ENCODE results near the gene CDC42BPA. TPM values are rescaled to one million over a fixed set of nuclear protein-coding genes. Genes with fewer than 3 reads are reported as not detected.

CDC42BPA gene
- total RNA-seq, 1 experiment from 2014 or later: 25.2 TPM

DNA sequence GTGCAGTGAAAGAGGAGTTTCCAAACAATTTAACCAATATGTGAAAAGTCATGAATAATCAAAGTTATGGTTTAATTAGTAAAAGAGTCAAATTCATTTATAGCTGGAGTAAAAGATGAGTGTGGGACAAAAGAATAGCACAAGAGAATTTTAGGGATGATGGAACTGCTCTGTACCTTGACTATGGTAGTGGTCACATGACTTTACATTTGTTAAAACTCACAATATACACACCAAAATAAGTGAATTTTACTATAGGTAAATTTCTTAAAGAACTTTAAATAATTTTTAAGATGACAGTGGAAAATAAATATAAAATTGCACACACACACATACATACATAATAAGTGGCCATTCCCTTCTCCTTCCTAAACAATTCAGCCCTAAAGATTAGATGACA, 13.6 kb downstream of the CDC42BPA start:
- H3K27ac Mint-ChIP-seq: no peak overlapping the region
- ATAC-seq (no peak), DNase-seq (ENCODE audit: low spot score) (no peak)
- peaks cover 21% of the 10 kb centered on the region for H3K4me1 Mint-ChIP-seq
- no peaks in the 10 kb centered on the region for H3K9me3 Mint-ChIP-seq
- H3K4me3 Mint-ChIP-seq: no peak overlapping the region
- no peak for TF ChIP-seq ZNF512 (CRISPR knock-in tag; IDR thresholded peaks at IDR 0.05; ENCODE audit: borderline replicate concordance)
- TF ChIP-seq TEAD1 (CRISPR knock-in tag; IDR thresholded peaks at IDR 0.05): no peak
- TF ChIP-seq ZNF416 (CRISPR knock-in tag; IDR thresholded peaks at IDR 0.05): no peak
- no peak for TF ChIP-seq ATF6 (CRISPR knock-in tag; IDR thresholded peaks at IDR 0.05)
- no peak for TF ChIP-seq TCF7 (CRISPR knock-in tag; IDR thresholded peaks at IDR 0.05; ENCODE audit: low read depth)
- TF ChIP-seq, protein P1, sequence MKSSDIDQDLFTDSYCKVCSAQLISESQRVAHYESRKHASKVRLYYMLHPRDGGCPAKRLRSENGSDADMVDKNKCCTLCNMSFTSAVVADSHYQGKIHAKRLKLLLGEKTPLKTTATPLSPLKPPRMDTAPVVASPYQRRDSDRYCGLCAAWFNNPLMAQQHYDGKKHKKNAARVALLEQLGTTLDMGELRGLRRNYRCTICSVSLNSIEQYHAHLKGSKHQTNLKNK (CRISPR knock-in tag; IDR thresholded peaks at IDR 0.05): no peak
- TF ChIP-seq, protein P2, sequence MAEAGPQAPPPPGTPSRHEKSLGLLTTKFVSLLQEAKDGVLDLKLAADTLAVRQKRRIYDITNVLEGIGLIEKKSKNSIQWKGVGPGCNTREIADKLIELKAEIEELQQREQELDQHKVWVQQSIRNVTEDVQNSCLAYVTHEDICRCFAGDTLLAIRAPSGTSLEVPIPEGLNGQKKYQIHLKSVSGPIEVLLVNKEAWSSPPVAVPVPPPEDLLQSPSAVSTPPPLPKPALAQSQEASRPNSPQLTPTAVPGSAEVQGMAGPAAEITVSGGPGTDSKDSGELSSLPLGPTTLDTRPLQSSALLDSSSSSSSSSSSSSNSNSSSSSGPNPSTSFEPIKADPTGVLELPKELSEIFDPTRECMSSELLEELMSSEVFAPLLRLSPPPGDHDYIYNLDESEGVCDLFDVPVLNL (CRISPR knock-in tag; IDR thresholded peaks at IDR 0.05; ENCODE audit: borderline replicate concordance, low read depth): no peak
- no peak for TF ChIP-seq IRF2 (CRISPR knock-in tag; IDR thresholded peaks at IDR 0.05; ENCODE audit: borderline replicate concordance, low read depth)
- TF ChIP-seq MLX (CRISPR knock-in tag; IDR thresholded peaks at IDR 0.05): no peak
- TF ChIP-seq, protein P3, sequence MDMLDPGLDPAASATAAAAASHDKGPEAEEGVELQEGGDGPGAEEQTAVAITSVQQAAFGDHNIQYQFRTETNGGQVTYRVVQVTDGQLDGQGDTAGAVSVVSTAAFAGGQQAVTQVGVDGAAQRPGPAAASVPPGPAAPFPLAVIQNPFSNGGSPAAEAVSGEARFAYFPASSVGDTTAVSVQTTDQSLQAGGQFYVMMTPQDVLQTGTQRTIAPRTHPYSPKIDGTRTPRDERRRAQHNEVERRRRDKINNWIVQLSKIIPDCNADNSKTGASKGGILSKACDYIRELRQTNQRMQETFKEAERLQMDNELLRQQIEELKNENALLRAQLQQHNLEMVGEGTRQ (CRISPR knock-in tag; IDR thresholded peaks at IDR 0.05): no peak
- TF ChIP-seq MXD4 (CRISPR knock-in tag; IDR thresholded peaks at IDR 0.05; ENCODE audit: borderline replicate concordance): no peak
- TF ChIP-seq, protein P4, sequence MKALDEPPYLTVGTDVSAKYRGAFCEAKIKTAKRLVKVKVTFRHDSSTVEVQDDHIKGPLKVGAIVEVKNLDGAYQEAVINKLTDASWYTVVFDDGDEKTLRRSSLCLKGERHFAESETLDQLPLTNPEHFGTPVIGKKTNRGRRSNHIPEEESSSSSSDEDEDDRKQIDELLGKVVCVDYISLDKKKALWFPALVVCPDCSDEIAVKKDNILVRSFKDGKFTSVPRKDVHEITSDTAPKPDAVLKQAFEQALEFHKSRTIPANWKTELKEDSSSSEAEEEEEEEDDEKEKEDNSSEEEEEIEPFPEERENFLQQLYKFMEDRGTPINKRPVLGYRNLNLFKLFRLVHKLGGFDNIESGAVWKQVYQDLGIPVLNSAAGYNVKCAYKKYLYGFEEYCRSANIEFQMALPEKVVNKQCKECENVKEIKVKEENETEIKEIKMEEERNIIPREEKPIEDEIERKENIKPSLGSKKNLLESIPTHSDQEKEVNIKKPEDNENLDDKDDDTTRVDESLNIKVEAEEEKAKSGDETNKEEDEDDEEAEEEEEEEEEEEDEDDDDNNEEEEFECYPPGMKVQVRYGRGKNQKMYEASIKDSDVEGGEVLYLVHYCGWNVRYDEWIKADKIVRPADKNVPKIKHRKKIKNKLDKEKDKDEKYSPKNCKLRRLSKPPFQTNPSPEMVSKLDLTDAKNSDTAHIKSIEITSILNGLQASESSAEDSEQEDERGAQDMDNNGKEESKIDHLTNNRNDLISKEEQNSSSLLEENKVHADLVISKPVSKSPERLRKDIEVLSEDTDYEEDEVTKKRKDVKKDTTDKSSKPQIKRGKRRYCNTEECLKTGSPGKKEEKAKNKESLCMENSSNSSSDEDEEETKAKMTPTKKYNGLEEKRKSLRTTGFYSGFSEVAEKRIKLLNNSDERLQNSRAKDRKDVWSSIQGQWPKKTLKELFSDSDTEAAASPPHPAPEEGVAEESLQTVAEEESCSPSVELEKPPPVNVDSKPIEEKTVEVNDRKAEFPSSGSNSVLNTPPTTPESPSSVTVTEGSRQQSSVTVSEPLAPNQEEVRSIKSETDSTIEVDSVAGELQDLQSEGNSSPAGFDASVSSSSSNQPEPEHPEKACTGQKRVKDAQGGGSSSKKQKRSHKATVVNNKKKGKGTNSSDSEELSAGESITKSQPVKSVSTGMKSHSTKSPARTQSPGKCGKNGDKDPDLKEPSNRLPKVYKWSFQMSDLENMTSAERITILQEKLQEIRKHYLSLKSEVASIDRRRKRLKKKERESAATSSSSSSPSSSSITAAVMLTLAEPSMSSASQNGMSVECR (CRISPR knock-in tag; IDR thresholded peaks at IDR 0.05; ENCODE audit: borderline replicate concordance): no peak
- TF ChIP-seq ZNF532 (CRISPR knock-in tag; IDR thresholded peaks at IDR 0.05; ENCODE audit: borderline replicate concordance): no peak
- no peak for TF ChIP-seq ZBTB21 (CRISPR knock-in tag; IDR thresholded peaks at IDR 0.05; ENCODE audit: borderline replicate concordance)
- TF ChIP-seq EMX1 (CRISPR knock-in tag; IDR thresholded peaks at IDR 0.05): no peak
- TF ChIP-seq PREB (CRISPR knock-in tag; IDR thresholded peaks at IDR 0.05; ENCODE audit: borderline replicate concordance): no peak
- TF ChIP-seq ATF1 (CRISPR knock-in tag; IDR thresholded peaks at IDR 0.05): no peak
- H3K27me3 Mint-ChIP-seq (ENCODE audit: low read depth): no peaks in the 10 kb centered on the region
- no peaks in the 10 kb centered on the region for H3K36me3 Mint-ChIP-seq
- ChIA-PET CTCF (no interaction called here), POLR2A (no interaction called here)
